Upper lobe of left lung (tissue), 6 donors: ENCODE data around the gene SLC9A5. TPM values are rescaled to one million over a fixed set of nuclear protein-coding genes. Genes with fewer than 3 reads are reported as not detected.

Source experiments
- ATAC-seq, 2 donors: fragments of 200-7000 bp; cut with Tn5 transposase; one replicate each; pipeline ENCODE4 v1.9.1; 2022; ENCODE audit warnings: mild to moderate bottlenecking in 2 of 2, moderate library complexity in 2 of 2; ENCODE audit not compliant: low FRiP score in 2 of 2
- DNase-seq, 2 donors: peaks; one replicate each; pipeline ENCODE4 v3.0.0-alpha.2; 2019 to 2020
- H3K27ac ChIP-seq, 4 donors: fragments of 200-600 bp; sonication (generic); one replicate each; pipeline ENCODE4 v1.5.1; 2016 to 2019
- H3K27me3 ChIP-seq, 4 donors: fragments of 200-600 bp; sonication (generic); one replicate each; pipeline ENCODE4 v1.5.1; 2017 to 2019
- H3K36me3 ChIP-seq, 4 donors: fragments of 200-600 bp; sonication (generic); one replicate each; pipeline ENCODE4 v1.5.1; 2016 to 2019
- H3K4me1 ChIP-seq, 4 donors: fragments of 200-600 bp; sonication (generic); one replicate each; pipeline ENCODE4 v1.5.1; 2018 to 2019
- H3K4me3 ChIP-seq, 4 donors: fragments of 200-600 bp; sonication (generic); one replicate each; pipeline ENCODE4 v1.5.1; 2017 to 2019; ENCODE audit warnings: mild to moderate bottlenecking in 2 of 4, moderate library complexity in 1 of 4
- H3K9me3 ChIP-seq, 4 donors: fragments of 200-600 bp; sonication (generic); one replicate each; pipeline ENCODE4 v1.5.1; 2018 to 2019
- EP300 ChIP-seq, 4 donors: sonication (generic); formaldehyde crosslinking; IDR thresholded peaks; one replicate each; pipeline ENCODE4 v1.5.1; 2017; ENCODE audit warnings: antibody characterized with exemption in 4 of 4, control low read depth in 2 of 4
- POLR2A ChIP-seq, 4 donors: fragments of 450-650 bp; IDR thresholded peaks; one replicate each; pipeline ENCODE4 v1.5.1; 2016 to 2017; ENCODE audit warnings: antibody characterized with exemption in 4 of 4, mild to moderate bottlenecking in 2 of 4
- POLR2AphosphoS5 ChIP-seq, 2 donors: sonication (generic); formaldehyde crosslinking; IDR thresholded peaks; one replicate each; pipeline ENCODE4 v1.5.1; 2017; ENCODE audit warnings: antibody characterized with exemption in 2 of 2
- WGBS, 2 donors: methylation state at CpG; one replicate each; pipeline ENCODE4 v1.1.5; 2017 to 2018; 5-methylcytosine and 5-hydroxymethylcytosine counted together
- total RNA-seq, 6 donors: library from RNA; depleted of rRNA in 4 of 6; stranded (reverse); fragments of >200 nt in 4 of 6; gene quantifications; one replicate each; pipeline versions ENCODE4 v1.1.0 to v1.2.1, GENCODE V29; 2016 to 2021
- TF ChIP-seq, protein P1 (sequence below), 6 experiments: fragments of 450-650 bp in 4 of 6; fragments of 200-600 bp in 2 of 6; sonication (generic) in 2 of 6; IDR thresholded peaks; one replicate each; pipeline ENCODE4 v1.5.1; 2016 to 2019; ENCODE audit warnings: antibody characterized with exemption in 6 of 6
- donor health status: DM: no; HTN: no; CAD: no; lungs with moderate emphysema.
- donor health status: DM: no; HTN: yes; CAD: no; lungs with severe emphysema.

Gene SLC9A5
- total RNA-seq, 6 donors from 2014 or later = 0.76 to 28.3 (median 4.1) TPM

- Histone ChIP-seq H3K4me3 (no peak overlapping the region), H3K27me3 (no peaks in the 10 kb centered on the region), H3K36me3 (no peaks in the 10 kb centered on the region), H3K27ac (no peak overlapping the region), H3K9me3 (no peaks in the 10 kb centered on the region), H3K4me1 (no peaks in the 10 kb centered on the region)
- WGBS, 2 donors = 92 to 95% methylated on average over 7 of the region's 7 CpGs
- ATAC-seq = no peak
- DNase-seq = peak in 1 of 2 donors; percentile 49
- TF ChIP-seq POLR2A (IDR thresholded peaks at IDR 0.05) = no peak
- TF ChIP-seq, protein P1, sequence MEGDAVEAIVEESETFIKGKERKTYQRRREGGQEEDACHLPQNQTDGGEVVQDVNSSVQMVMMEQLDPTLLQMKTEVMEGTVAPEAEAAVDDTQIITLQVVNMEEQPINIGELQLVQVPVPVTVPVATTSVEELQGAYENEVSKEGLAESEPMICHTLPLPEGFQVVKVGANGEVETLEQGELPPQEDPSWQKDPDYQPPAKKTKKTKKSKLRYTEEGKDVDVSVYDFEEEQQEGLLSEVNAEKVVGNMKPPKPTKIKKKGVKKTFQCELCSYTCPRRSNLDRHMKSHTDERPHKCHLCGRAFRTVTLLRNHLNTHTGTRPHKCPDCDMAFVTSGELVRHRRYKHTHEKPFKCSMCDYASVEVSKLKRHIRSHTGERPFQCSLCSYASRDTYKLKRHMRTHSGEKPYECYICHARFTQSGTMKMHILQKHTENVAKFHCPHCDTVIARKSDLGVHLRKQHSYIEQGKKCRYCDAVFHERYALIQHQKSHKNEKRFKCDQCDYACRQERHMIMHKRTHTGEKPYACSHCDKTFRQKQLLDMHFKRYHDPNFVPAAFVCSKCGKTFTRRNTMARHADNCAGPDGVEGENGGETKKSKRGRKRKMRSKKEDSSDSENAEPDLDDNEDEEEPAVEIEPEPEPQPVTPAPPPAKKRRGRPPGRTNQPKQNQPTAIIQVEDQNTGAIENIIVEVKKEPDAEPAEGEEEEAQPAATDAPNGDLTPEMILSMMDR (IDR thresholded peaks at IDR 0.05) = no peak
- TF ChIP-seq EP300 (IDR thresholded peaks at IDR 0.05) = no peak
- no peak for TF ChIP-seq POLR2AphosphoS5 (IDR thresholded peaks at IDR 0.05)
These were observed 42.7 kb downstream of the SLC9A5 start for GRCh38 chr16:67291461-67291860.

DNA sequence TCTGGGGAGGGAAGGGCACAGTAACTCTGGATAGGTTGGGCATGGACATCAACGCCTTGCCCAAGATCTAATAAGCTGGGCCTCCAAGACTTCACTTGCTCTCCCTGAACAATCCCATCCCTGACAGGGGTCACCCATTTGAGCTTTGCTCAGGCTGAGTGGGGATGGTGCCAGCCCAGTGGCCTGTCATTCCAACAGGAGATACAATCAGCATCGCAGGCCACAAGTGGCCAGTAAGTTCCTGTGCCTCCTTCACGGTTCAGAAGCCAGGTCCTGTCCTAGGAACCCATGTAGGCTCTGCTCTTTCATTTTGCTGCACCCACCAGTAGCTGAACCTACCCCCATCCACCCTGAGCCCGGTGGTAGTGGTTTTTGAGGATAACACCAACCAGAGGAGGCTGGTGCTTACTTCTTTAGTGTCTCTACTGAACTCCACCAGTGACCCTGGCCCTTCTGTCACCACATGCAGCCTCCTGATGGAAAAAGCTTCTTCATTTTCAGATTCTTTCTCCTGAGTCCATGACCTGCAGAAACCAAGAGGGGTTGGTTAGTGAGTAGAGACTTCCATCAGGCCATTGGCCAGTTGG, 45.5 kb downstream of the SLC9A5 start:
- H3K4me3 ChIP-seq = no peak overlapping the region
- 78 to 86% methylated on average over 3 to 4 of the region's 4 CpGs for WGBS, 2 donors
- no peak for TF ChIP-seq POLR2AphosphoS5 (IDR thresholded peaks at IDR 0.05)
- TF ChIP-seq EP300 (IDR thresholded peaks at IDR 0.05) = no peak
- TF ChIP-seq POLR2A (IDR thresholded peaks at IDR 0.05) = no peak
- TF ChIP-seq, protein P1 (IDR thresholded peaks at IDR 0.05) = no peak
- DNase-seq (no peak), ATAC-seq (no peak)
- no peaks in the 10 kb centered on the region for H3K9me3 ChIP-seq
- no peak overlapping the region for H3K27ac ChIP-seq
- no peaks in the 10 kb centered on the region for H3K36me3 ChIP-seq
- H3K27me3 ChIP-seq = no peaks in the 10 kb centered on the region
- no peaks in the 10 kb centered on the region for H3K4me1 ChIP-seq

- H3K4me1 ChIP-seq = no peaks in the 10 kb centered on the region
- WGBS, 2 donors = 68 to 69% methylated on average over 7 of the region's 7 CpGs
- no peaks in the 10 kb centered on the region for H3K36me3 ChIP-seq
- DNase-seq (no peak), ATAC-seq (peak in 1 of 2 donors; percentile 50)
- no peak for TF ChIP-seq POLR2A (IDR thresholded peaks at IDR 0.05)
- TF ChIP-seq, protein P1 (IDR thresholded peaks at IDR 0.05) = no peak
- no peak for TF ChIP-seq POLR2AphosphoS5 (IDR thresholded peaks at IDR 0.05)
- no peak for TF ChIP-seq EP300 (IDR thresholded peaks at IDR 0.05)
- H3K27ac ChIP-seq = no peak overlapping the region
- H3K4me3 ChIP-seq = no peak overlapping the region
- H3K27me3 ChIP-seq = no peaks in the 10 kb centered on the region
- no peaks in the 10 kb centered on the region for H3K9me3 ChIP-seq
These were observed 46.2 kb downstream of the SLC9A5 start for GRCh38 chr16:67294938-67295361.

DNA sequence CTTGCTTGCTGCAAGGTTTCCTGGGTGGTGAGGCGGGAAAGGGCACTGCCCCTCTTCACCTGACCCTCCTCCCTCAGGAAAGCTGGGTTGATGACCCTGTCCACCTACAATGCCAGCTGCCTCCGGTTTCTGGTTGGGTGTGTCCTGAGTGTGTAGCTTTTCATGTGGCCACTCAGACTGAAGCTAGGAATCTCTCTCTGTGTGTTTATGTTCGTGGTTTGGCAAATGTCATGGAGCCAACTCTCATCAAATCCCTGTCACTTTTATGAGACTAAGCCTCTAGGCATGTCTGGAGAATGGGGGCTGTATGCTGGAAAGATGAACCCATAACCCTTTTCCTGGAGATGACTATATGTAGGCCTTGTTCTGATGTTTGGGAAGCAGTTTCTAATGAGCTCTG, 47.6 kb downstream of the SLC9A5 start:
- DNase-seq (no peak), ATAC-seq (no peak)
- H3K27ac ChIP-seq = no peak overlapping the region
- peaks cover 0 to 5% (median 4%) of the 10 kb centered on the region in 4 donors for H3K4me1 ChIP-seq
- H3K27me3 ChIP-seq = no peaks in the 10 kb centered on the region
- TF ChIP-seq POLR2AphosphoS5 (IDR thresholded peaks at IDR 0.05) (no peak), EP300 (IDR thresholded peaks at IDR 0.05) (no peak), POLR2A (IDR thresholded peaks at IDR 0.05) (no peak)
- TF ChIP-seq, protein P1 (IDR thresholded peaks at IDR 0.05) = no peak
- 53% methylated on average over 3 of the region's 3 CpGs for WGBS, 2 donors
- no peaks in the 10 kb centered on the region for H3K36me3 ChIP-seq
- no peak overlapping the region for H3K4me3 ChIP-seq
- H3K9me3 ChIP-seq = no peaks in the 10 kb centered on the region

GRCh38 chr16:67298277-67298676, 49.5 kb downstream of the SLC9A5 start:
- no peak for ATAC-seq

More at GRCh38 chr16:67298277-67298676, 49.5 kb downstream of the SLC9A5 start:
- H3K27me3 ChIP-seq = no peaks in the 10 kb centered on the region
- no peaks in the 10 kb centered on the region for H3K9me3 ChIP-seq
- H3K4me3 ChIP-seq = no peak overlapping the region
- DNase-seq = no peak
- H3K4me1 ChIP-seq = peaks cover 0 to 10% (median 5%) of the 10 kb centered on the region in 4 donors
- no peaks in the 10 kb centered on the region for H3K36me3 ChIP-seq
- H3K27ac ChIP-seq = no peak overlapping the region
- WGBS, 2 donors = 92 to 97% methylated on average over 9 of the region's 9 CpGs
- TF ChIP-seq POLR2A (IDR thresholded peaks at IDR 0.05) (no peak), EP300 (IDR thresholded peaks at IDR 0.05) (no peak), POLR2AphosphoS5 (IDR thresholded peaks at IDR 0.05) (no peak)
- TF ChIP-seq, protein P1 (IDR thresholded peaks at IDR 0.05) = no peak
